ENCODE results near the gene WIPF2. TPM values are rescaled to one million over a fixed set of nuclear protein-coding genes. Genes with fewer than 3 reads are reported as not detected.
"Not testable (repeated sequence)": the region's sequence is repeated elsewhere in the genome, so short reads cannot be mapped to it uniquely, and the experiment has no call there.

WIPF2 gene
- polyA plus RNA-seq, 1 donor (not counting 4 experiments of a cell fraction or from before 2014, with no cell fraction given): 8.5 TPM

- H3K4me2 ChIP-seq (ENCODE audit: control insufficient read depth, extremely low read depth, insufficient read depth, low read depth, low read length): no peak overlapping the region
- H2AFZ ChIP-seq (ENCODE audit: control insufficient read depth, low read length): no peak overlapping the region
- no peaks in the 10 kb centered on the region for H3K9me1 ChIP-seq (ENCODE audit: control insufficient read depth, extremely low read depth, insufficient read depth, low read length)
- no peak overlapping the region for H3K27ac ChIP-seq (ENCODE audit: control insufficient read depth, insufficient read depth, low read length)
- H3K36me3 ChIP-seq (ENCODE audit: control insufficient read depth in 2 of 2, extremely low read depth in 1 of 2, insufficient read depth in 2 of 2, low read length in 2 of 2): peaks cover 1 to 2% of the 10 kb centered on the region in 2 experiments
- no peaks in the 10 kb centered on the region for H3K9me3 ChIP-seq (ENCODE audit: control insufficient read depth, low read depth, low read length)
- no peaks in the 10 kb centered on the region for H3K79me2 ChIP-seq (ENCODE audit: control insufficient read depth, insufficient read depth, low read length)
- no peaks in the 10 kb centered on the region for H4K20me1 ChIP-seq (ENCODE audit: control insufficient read depth, extremely low read depth, insufficient read depth, low read length)
- H3K4me3 ChIP-seq (ENCODE audit: control insufficient read depth in 2 of 3, extremely low read depth in 1 of 3, insufficient read depth in 2 of 3, low read depth in 1 of 3, low read length in 3 of 3): no peak overlapping the region
- peaks cover 11% of the 10 kb centered on the region for H3K4me1 ChIP-seq (ENCODE audit: control insufficient read depth, extremely low read depth, insufficient read depth, low read length)
- TF ChIP-seq CTCF (optimal IDR thresholded peaks at IDR 0.05 in 1 of 3, IDR thresholded peaks at IDR 0.05 in 1 of 3, conservative IDR thresholded peaks at IDR 0.05 in 1 of 3; ENCODE audit: extremely low read depth in 1 of 3, insufficient read depth in 2 of 3, low read length in 3 of 3): no peak
- TF ChIP-seq EZH2 (IDR thresholded peaks at IDR 0.05; ENCODE audit: low read length): no peak
- FAIRE-seq (no peak), DNase-seq (ENCODE audit: low read depth, low spot score) (no peak)
- no peaks in the 10 kb centered on the region for H3K27me3 ChIP-seq (ENCODE audit: control insufficient read depth, extremely low read depth, insufficient read depth, low read length)
- dilution Hi-C loops (cut with MboI; ENCODE audit: extremely low pct_ligation_motif_present, low sequenced_read_pairs): no loop called here
- H3K9ac ChIP-seq (ENCODE audit: control insufficient read depth, extremely low read depth, insufficient read depth, low read length): no peak overlapping the region
Observed at GRCh38 chr17:40198576-40198975, 20.5 kb upstream of the WIPF2 start.

GRCh38 chr17:40203131-40203530, 16.0 kb upstream of the WIPF2 start:
- dilution Hi-C loops (cut with MboI; ENCODE audit: extremely low pct_ligation_motif_present, low sequenced_read_pairs): no loop called here
- H3K27ac ChIP-seq (ENCODE audit: control insufficient read depth, insufficient read depth, low read length): no peak overlapping the region
- no peak for FAIRE-seq
- no peak overlapping the region for H2AFZ ChIP-seq (ENCODE audit: control insufficient read depth, low read length)
- no peak overlapping the region for H3K4me2 ChIP-seq (ENCODE audit: control insufficient read depth, extremely low read depth, insufficient read depth, low read depth, low read length)
- no peak overlapping the region for H3K4me3 ChIP-seq (ENCODE audit: control insufficient read depth in 2 of 3, extremely low read depth in 1 of 3, insufficient read depth in 2 of 3, low read depth in 1 of 3, low read length in 3 of 3)
- no peaks in the 10 kb centered on the region for H3K27me3 ChIP-seq (ENCODE audit: control insufficient read depth, extremely low read depth, insufficient read depth, low read length)
- TF ChIP-seq EZH2 (IDR thresholded peaks at IDR 0.05; ENCODE audit: low read length): no peak
- no peak for TF ChIP-seq CTCF (optimal IDR thresholded peaks at IDR 0.05 in 1 of 3, IDR thresholded peaks at IDR 0.05 in 1 of 3, conservative IDR thresholded peaks at IDR 0.05 in 1 of 3; ENCODE audit: extremely low read depth in 1 of 3, insufficient read depth in 2 of 3, low read length in 3 of 3)
- no peaks in the 10 kb centered on the region for H3K9me1 ChIP-seq (ENCODE audit: control insufficient read depth, extremely low read depth, insufficient read depth, low read length)
- no peak overlapping the region for H3K9ac ChIP-seq (ENCODE audit: control insufficient read depth, extremely low read depth, insufficient read depth, low read length)
- no peaks in the 10 kb centered on the region for H4K20me1 ChIP-seq (ENCODE audit: control insufficient read depth, extremely low read depth, insufficient read depth, low read length)
- no peaks in the 10 kb centered on the region for H3K9me3 ChIP-seq (ENCODE audit: control insufficient read depth, low read depth, low read length)
- H3K4me1 ChIP-seq (ENCODE audit: control insufficient read depth, extremely low read depth, insufficient read depth, low read length): no peaks in the 10 kb centered on the region
- H3K79me2 ChIP-seq (ENCODE audit: control insufficient read depth, insufficient read depth, low read length): no peaks in the 10 kb centered on the region
- no peak for DNase-seq (ENCODE audit: low read depth, low spot score)
- no peaks in the 10 kb centered on the region for H3K36me3 ChIP-seq (ENCODE audit: control insufficient read depth in 2 of 2, extremely low read depth in 1 of 2, insufficient read depth in 2 of 2, low read length in 2 of 2)

GRCh38 chr17:40206193-40206592, 12.9 kb upstream of the WIPF2 start:
- H3K4me3 ChIP-seq (ENCODE audit: control insufficient read depth in 2 of 3, extremely low read depth in 1 of 3, insufficient read depth in 2 of 3, low read depth in 1 of 3, low read length in 3 of 3); dilution Hi-C loops (cut with MboI; ENCODE audit: extremely low pct_ligation_motif_present, low sequenced_read_pairs); FAIRE-seq: not testable (repeated sequence)

More at GRCh38 chr17:40206193-40206592, 12.9 kb upstream of the WIPF2 start:
- H3K9me1 ChIP-seq (ENCODE audit: control insufficient read depth, extremely low read depth, insufficient read depth, low read length); H3K36me3 ChIP-seq (ENCODE audit: control insufficient read depth in 2 of 2, extremely low read depth in 1 of 2, insufficient read depth in 2 of 2, low read length in 2 of 2); H3K27me3 ChIP-seq (ENCODE audit: control insufficient read depth, extremely low read depth, insufficient read depth, low read length); H4K20me1 ChIP-seq (ENCODE audit: control insufficient read depth, extremely low read depth, insufficient read depth, low read length); H3K79me2 ChIP-seq (ENCODE audit: control insufficient read depth, insufficient read depth, low read length); H3K4me2 ChIP-seq (ENCODE audit: control insufficient read depth, extremely low read depth, insufficient read depth, low read depth, low read length); H3K9ac ChIP-seq (ENCODE audit: control insufficient read depth, extremely low read depth, insufficient read depth, low read length); H2AFZ ChIP-seq (ENCODE audit: control insufficient read depth, low read length); H3K4me1 ChIP-seq (ENCODE audit: control insufficient read depth, extremely low read depth, insufficient read depth, low read length); DNase-seq (ENCODE audit: low read depth, low spot score); H3K9me3 ChIP-seq (ENCODE audit: control insufficient read depth, low read depth, low read length); H3K27ac ChIP-seq (ENCODE audit: control insufficient read depth, insufficient read depth, low read length): not testable (repeated sequence)

Data from keratinocyte (primary cell).